ENCODE results near the gene RNF144A. TPM values are rescaled to one million over a fixed set of nuclear protein-coding genes. Genes with fewer than 3 reads are reported as not detected.
"Not testable (repeated sequence)": the region's sequence is repeated elsewhere in the genome, so short reads cannot be mapped to it uniquely, and the experiment has no call there.

The RNF144A gene
- total RNA-seq, 3 donors from 2014 or later, result 10.8 to 17.1 (median 11.6) TPM

- DNase-seq (ENCODE audit: low spot score in 2 of 2), result no peak
- Histone ChIP-seq H3K27me3 (no peaks in the 10 kb centered on the region), H3K9me3 (no peaks in the 10 kb centered on the region), H3K4me1 (no peaks in the 10 kb centered on the region), H3K36me3 (no peaks in the 10 kb centered on the region), H3K4me3 (no peak overlapping the region), H3K27ac (no peak overlapping the region)
- no peak for TF ChIP-seq POLR2AphosphoS5 (IDR thresholded peaks at IDR 0.05)
- TF ChIP-seq CTCF (IDR thresholded peaks at IDR 0.05), result no peak
- no peak for TF ChIP-seq POLR2A (IDR thresholded peaks at IDR 0.05)
- intact Hi-C loops (cut with DNase I; ENCODE audit: low total_unique reads), result no loop called here
Measured at GRCh38 chr2:6932828-6933227, 15.6 kb downstream of the RNF144A start.

GRCh38 chr2:6933911-6934310 lies 16.7 kb downstream of the RNF144A start:
- no peaks in the 10 kb centered on the region for H3K27me3 ChIP-seq
- no peaks in the 10 kb centered on the region for H3K36me3 ChIP-seq
- H3K9me3 ChIP-seq, result no peaks in the 10 kb centered on the region
- intact Hi-C loops (cut with DNase I; ENCODE audit: low total_unique reads), result no loop called here
- no peaks in the 10 kb centered on the region for H3K4me1 ChIP-seq
- no peak overlapping the region for H3K27ac ChIP-seq
- DNase-seq (ENCODE audit: low spot score in 2 of 2), result no peak
- TF ChIP-seq POLR2A (IDR thresholded peaks at IDR 0.05) (no peak), POLR2AphosphoS5 (IDR thresholded peaks at IDR 0.05) (no peak), CTCF (IDR thresholded peaks at IDR 0.05) (no peak)
- no peak overlapping the region for H3K4me3 ChIP-seq

- intact Hi-C loops (cut with DNase I; ENCODE audit: low total_unique reads), result no loop called here
Measured at GRCh38 chr2:6934345-6934744, 17.1 kb downstream of the RNF144A start.

GRCh38 chr2:6934758-6935651 lies 17.8 kb downstream of the RNF144A start:
- H3K27me3 ChIP-seq, result no peaks in the 10 kb centered on the region
- TF ChIP-seq POLR2A (IDR thresholded peaks at IDR 0.05) (no peak), CTCF (IDR thresholded peaks at IDR 0.05) (no peak), POLR2AphosphoS5 (IDR thresholded peaks at IDR 0.05) (no peak)
- no peaks in the 10 kb centered on the region for H3K36me3 ChIP-seq
- no peak overlapping the region for H3K4me3 ChIP-seq
- H3K27ac ChIP-seq, result no peak overlapping the region
- no peaks in the 10 kb centered on the region for H3K4me1 ChIP-seq
- intact Hi-C loops (cut with DNase I; ENCODE audit: low total_unique reads), result no loop called here
- no peak for DNase-seq (ENCODE audit: low spot score in 2 of 2)
- H3K9me3 ChIP-seq, result no peaks in the 10 kb centered on the region

More at GRCh38 chr2:6934345-6934744, 17.1 kb downstream of the RNF144A start:
- Histone ChIP-seq H3K27me3 (no peaks in the 10 kb centered on the region), H3K4me3 (no peak overlapping the region), H3K9me3 (no peaks in the 10 kb centered on the region), H3K4me1 (no peaks in the 10 kb centered on the region), H3K36me3 (no peaks in the 10 kb centered on the region), H3K27ac (no peak overlapping the region)
- no peak for TF ChIP-seq CTCF (IDR thresholded peaks at IDR 0.05)
- no peak for TF ChIP-seq POLR2A (IDR thresholded peaks at IDR 0.05)
- TF ChIP-seq POLR2AphosphoS5 (IDR thresholded peaks at IDR 0.05), result no peak
- DNase-seq (ENCODE audit: low spot score in 2 of 2), result no peak

GRCh38 chr2:6935652-6936020 lies 18.4 kb downstream of the RNF144A start:
- H3K4me3 ChIP-seq; H3K36me3 ChIP-seq; H3K27me3 ChIP-seq; H3K27ac ChIP-seq; H3K9me3 ChIP-seq; DNase-seq (ENCODE audit: low spot score in 2 of 2); H3K4me1 ChIP-seq; intact Hi-C loops (cut with DNase I; ENCODE audit: low total_unique reads): not testable (repeated sequence)

All from breast epithelium (tissue), 4 donors.